ENCODE results near the gene IL1RAP. TPM values are rescaled to one million over a fixed set of nuclear protein-coding genes. Genes with fewer than 3 reads are reported as not detected.

IL1RAP gene
- total RNA-seq, 1 donor from 2014 or later: 12.5 TPM

- DNase-seq (ENCODE audit: extremely low read depth, low read depth, low spot score): no peak
Observed at GRCh38 chr3:190597291-190597690, 83.4 kb downstream of the IL1RAP start.

- no peak for DNase-seq (ENCODE audit: extremely low read depth, low read depth, low spot score)
Observed at GRCh38 chr3:190601622-190602021, 87.7 kb downstream of the IL1RAP start.

GRCh38 chr3:190605385-190605784, 91.5 kb downstream of the IL1RAP start:
- DNase-seq (ENCODE audit: extremely low read depth, low read depth, low spot score): no peak

- DNase-seq (ENCODE audit: extremely low read depth, low read depth, low spot score): no peak
Observed at GRCh38 chr3:190606596-190606995, 92.7 kb downstream of the IL1RAP start.

GRCh38 chr3:190607021-190607420, 93.1 kb downstream of the IL1RAP start:
- no peak for DNase-seq (ENCODE audit: extremely low read depth, low read depth, low spot score)

GRCh38 chr3:190608850-190609589, 95.1 kb downstream of the IL1RAP start:
- DNase-seq (ENCODE audit: extremely low read depth, low read depth, low spot score): no peak

GRCh38 chr3:190614226-190615059, 100.6 kb downstream of the IL1RAP start:
- DNase-seq (ENCODE audit: extremely low read depth, low read depth, low spot score): no peak

GRCh38 chr3:190615060-190615384, 101.1 kb downstream of the IL1RAP start:
- no peak for DNase-seq (ENCODE audit: extremely low read depth, low read depth, low spot score)

GRCh38 chr3:190615607-190616006, 101.7 kb downstream of the IL1RAP start:
- no peak for DNase-seq (ENCODE audit: extremely low read depth, low read depth, low spot score)

- DNase-seq (ENCODE audit: extremely low read depth, low read depth, low spot score): no peak
Observed at GRCh38 chr3:190616637-190617036, 102.8 kb downstream of the IL1RAP start.

- DNase-seq (ENCODE audit: extremely low read depth, low read depth, low spot score): no peak
Observed at GRCh38 chr3:190617185-190617584, 103.3 kb downstream of the IL1RAP start.

GRCh38 chr3:190618330-190619030, 104.6 kb downstream of the IL1RAP start:
- DNase-seq (ENCODE audit: extremely low read depth, low read depth, low spot score): no peak

- no peak for DNase-seq (ENCODE audit: extremely low read depth, low read depth, low spot score)
Observed at GRCh38 chr3:190619353-190619752, 105.5 kb downstream of the IL1RAP start.

GRCh38 chr3:190619761-190620160, 105.9 kb downstream of the IL1RAP start:
- DNase-seq (ENCODE audit: extremely low read depth, low read depth, low spot score): no peak

- no peak for DNase-seq (ENCODE audit: extremely low read depth, low read depth, low spot score)
Observed at GRCh38 chr3:190620886-190621608, 107.2 kb downstream of the IL1RAP start.

GRCh38 chr3:190621927-190622326, 108.0 kb downstream of the IL1RAP start:
- no peak for DNase-seq (ENCODE audit: extremely low read depth, low read depth, low spot score)

- no peak for DNase-seq (ENCODE audit: extremely low read depth, low read depth, low spot score)
Observed at GRCh38 chr3:190624282-190624681, 110.4 kb downstream of the IL1RAP start.

- no peak for DNase-seq (ENCODE audit: extremely low read depth, low read depth, low spot score)
Observed at GRCh38 chr3:190626951-190627620, 113.2 kb downstream of the IL1RAP start.

- no peak for DNase-seq (ENCODE audit: extremely low read depth, low read depth, low spot score)
Observed at GRCh38 chr3:190629088-190629487, 115.2 kb downstream of the IL1RAP start.

- DNase-seq (ENCODE audit: extremely low read depth, low read depth, low spot score): no peak
Observed at GRCh38 chr3:190631295-190631694, 117.4 kb downstream of the IL1RAP start.

Measured in glomerular endothelial cell (primary cell).